ENCODE results near the gene TTC39C. TPM values are rescaled to one million over a fixed set of nuclear protein-coding genes. Genes with fewer than 3 reads are reported as not detected.
A peak's percentile ranks its signal among the peaks of the same experiment; 100 is the strongest.

TTC39C gene
- total and polyA plus RNA-seq, 2 experiments from 2014 or later = 4.1 to 6.0 TPM

- DNase-seq (ENCODE audit: low read depth in 1 of 2, low spot score in 1 of 2) = no peak
- no peaks in the 10 kb centered on the region for H3K9me3 ChIP-seq (ENCODE audit: low read depth)
- no peaks in the 10 kb centered on the region for H3K36me3 ChIP-seq
- no peak overlapping the region for H3K4me3 ChIP-seq
- no peaks in the 10 kb centered on the region for H3K4me1 ChIP-seq (ENCODE audit: low read depth)
- no peak for TF ChIP-seq CTCF (IDR thresholded peaks at IDR 0.05; ENCODE audit: low read depth, low read length)
- no peaks in the 10 kb centered on the region for H3K27me3 ChIP-seq
- H3K27ac ChIP-seq = no peak overlapping the region
These were observed 62.4 kb downstream of the TTC39C start for GRCh38 chr18:24076950-24077349.

GRCh38 chr18:24078391-24078790 lies 63.8 kb downstream of the TTC39C start:
- H3K36me3 ChIP-seq = no peaks in the 10 kb centered on the region
- no peak overlapping the region for H3K4me3 ChIP-seq
- no peaks in the 10 kb centered on the region for H3K27me3 ChIP-seq
- DNase-seq (ENCODE audit: low read depth in 1 of 2, low spot score in 1 of 2) = no peak
- TF ChIP-seq CTCF (IDR thresholded peaks at IDR 0.05; ENCODE audit: low read depth, low read length) = no peak
- H3K27ac ChIP-seq = no peak overlapping the region
- no peaks in the 10 kb centered on the region for H3K4me1 ChIP-seq (ENCODE audit: low read depth)
- H3K9me3 ChIP-seq (ENCODE audit: low read depth) = no peaks in the 10 kb centered on the region

- Histone ChIP-seq H3K4me1 (ENCODE audit: low read depth) (no peaks in the 10 kb centered on the region), H3K36me3 (no peaks in the 10 kb centered on the region), H3K9me3 (ENCODE audit: low read depth) (no peaks in the 10 kb centered on the region), H3K4me3 (no peak overlapping the region), H3K27ac (no peak overlapping the region), H3K27me3 (no peaks in the 10 kb centered on the region)
- no peak for TF ChIP-seq CTCF (IDR thresholded peaks at IDR 0.05; ENCODE audit: low read depth, low read length)
- no peak for DNase-seq (ENCODE audit: low read depth in 1 of 2, low spot score in 1 of 2)
These were observed 66.3 kb downstream of the TTC39C start for GRCh38 chr18:24080861-24081260.

- no peak overlapping the region for H3K4me3 ChIP-seq
- H3K36me3 ChIP-seq = no peaks in the 10 kb centered on the region
- no peak overlapping the region for H3K27ac ChIP-seq
- no peaks in the 10 kb centered on the region for H3K27me3 ChIP-seq
- H3K9me3 ChIP-seq (ENCODE audit: low read depth) = no peaks in the 10 kb centered on the region
- no peak for DNase-seq (ENCODE audit: low read depth in 1 of 2, low spot score in 1 of 2)
- TF ChIP-seq CTCF (IDR thresholded peaks at IDR 0.05; ENCODE audit: low read depth, low read length) = no peak
- H3K4me1 ChIP-seq (ENCODE audit: low read depth) = peaks cover 1% of the 10 kb centered on the region
These were observed 69.0 kb downstream of the TTC39C start for GRCh38 chr18:24083550-24083949.

GRCh38 chr18:24086082-24086481 lies 71.5 kb downstream of the TTC39C start:
- Histone ChIP-seq H3K4me1 (ENCODE audit: low read depth) (peaks cover 13% of the 10 kb centered on the region), H3K36me3 (no peaks in the 10 kb centered on the region), H3K9me3 (ENCODE audit: low read depth) (no peaks in the 10 kb centered on the region), H3K27me3 (no peaks in the 10 kb centered on the region), H3K27ac (no peak overlapping the region), H3K4me3 (no peak overlapping the region)
- DNase-seq (ENCODE audit: low read depth in 1 of 2, low spot score in 1 of 2) = no peak
- TF ChIP-seq CTCF (IDR thresholded peaks at IDR 0.05; ENCODE audit: low read depth, low read length) = no peak

GRCh38 chr18:24089076-24089475 lies 74.5 kb downstream of the TTC39C start:
- no peak overlapping the region for H3K4me3 ChIP-seq
- no peak overlapping the region for H3K27ac ChIP-seq
- H3K36me3 ChIP-seq = no peaks in the 10 kb centered on the region
- no peaks in the 10 kb centered on the region for H3K9me3 ChIP-seq (ENCODE audit: low read depth)
- H3K4me1 ChIP-seq (ENCODE audit: low read depth) = peaks cover 13% of the 10 kb centered on the region
- DNase-seq (ENCODE audit: low read depth in 1 of 2, low spot score in 1 of 2) = peak in 1 of 2 donors; percentile 32
- TF ChIP-seq CTCF (IDR thresholded peaks at IDR 0.05; ENCODE audit: low read depth, low read length) = no peak
- no peaks in the 10 kb centered on the region for H3K27me3 ChIP-seq

Measured in cardiac muscle cell (in vitro differentiated cells and primary cell).